H9 (cell line): ENCODE measurements around the gene LRRC8C. TPM values are rescaled to one million over a fixed set of nuclear protein-coding genes. Genes with fewer than 3 reads are reported as not detected.

Experiments
- DNase-seq: peaks from one replicate; pipeline ENCODE4 v3.0.0-alpha.2; 2017
- H2AFZ ChIP-seq: one replicate; pipeline ENCODE4 v1.6.1; 2013; ENCODE audit warnings: mild to moderate bottlenecking, low read length, control low read depth, moderate library complexity
- H2AK5ac ChIP-seq: 2 replicates; pipeline ENCODE4 v1.6.1; 2013; ENCODE audit warnings: low read length, control low read depth, mixed read lengths; ENCODE audit not compliant: insufficient read length
- H2BK120ac ChIP-seq: one replicate; pipeline ENCODE4 v1.6.1; 2013; ENCODE audit warnings: low read depth, mild to moderate bottlenecking, low read length, control low read depth, inconsistent platforms; ENCODE audit not compliant: poor library complexity, severe bottlenecking
- H2BK12ac ChIP-seq: 2 replicates; pipeline ENCODE4 v1.6.1; 2013; ENCODE audit warnings: low read length, control low read depth, mixed read lengths, low read depth; ENCODE audit not compliant: insufficient read length
- H2BK15ac ChIP-seq: 2 replicates; pipeline ENCODE4 v1.6.1; 2013; ENCODE audit warnings: low read depth, low read length, control low read depth
- H2BK20ac ChIP-seq: one replicate; pipeline ENCODE4 v1.6.1; 2013; ENCODE audit warnings: low read depth, mild to moderate bottlenecking, low read length, control low read depth, inconsistent platforms; ENCODE audit not compliant: poor library complexity, severe bottlenecking
- H2BK5ac ChIP-seq: 2 replicates; pipeline ENCODE4 v1.6.1; 2013; ENCODE audit warnings: low read length, control low read depth, mixed read lengths; ENCODE audit not compliant: insufficient read length
- H3K14ac ChIP-seq: 2 replicates; pipeline ENCODE4 v1.6.1; 2013; ENCODE audit warnings: low read length, control low read depth; ENCODE audit not compliant: insufficient read depth
- H3K18ac ChIP-seq: 2 replicates; pipeline ENCODE4 v1.6.1; 2013; ENCODE audit warnings: low read depth, mild to moderate bottlenecking, mixed read lengths, low read length, control low read depth; ENCODE audit not compliant: insufficient read length
- H3K23ac ChIP-seq: 2 replicates; pipeline ENCODE4 v1.6.1; 2013; ENCODE audit warnings: low read length, control low read depth, mixed read lengths, low read depth; ENCODE audit not compliant: insufficient read length
- H3K23me2 ChIP-seq: 2 replicates; pipeline ENCODE4 v1.6.1; 2013; ENCODE audit warnings: low read depth, mild to moderate bottlenecking, mixed read lengths, low read length, control low read depth; ENCODE audit not compliant: insufficient read length, poor library complexity, severe bottlenecking
- H3K27ac ChIP-seq: 2 replicates; pipeline ENCODE4 v1.5.1; 2013; ENCODE audit warnings: low read length, control low read depth, mixed read lengths, low read depth; ENCODE audit not compliant: insufficient read length
- H3K27me3 ChIP-seq: 2 replicates; pipeline ENCODE4 v1.6.1; 2013; ENCODE audit warnings: low read length, control low read depth, inconsistent platforms; ENCODE audit not compliant: insufficient read depth
- H3K4ac ChIP-seq: 2 replicates; pipeline ENCODE4 v1.6.1; 2013; ENCODE audit warnings: low read depth, mild to moderate bottlenecking, control low read depth, inconsistent platforms, low read length, moderate library complexity
- H3K4me1 ChIP-seq: 2 replicates; pipeline ENCODE4 v1.6.1; 2013; ENCODE audit warnings: low read length, control low read depth, inconsistent platforms; ENCODE audit not compliant: insufficient read depth
- H3K4me2 ChIP-seq: 2 replicates; pipeline ENCODE4 v1.6.1; 2013; ENCODE audit warnings: low read length, control low read depth, mixed read lengths; ENCODE audit not compliant: insufficient read length, insufficient read depth
- H3K56ac ChIP-seq: 2 replicates; pipeline ENCODE4 v1.6.1; 2013; ENCODE audit warnings: low read depth, mild to moderate bottlenecking, mixed read lengths, low read length, control low read depth; ENCODE audit not compliant: insufficient read length
- H3K79me1 ChIP-seq: 2 replicates; pipeline ENCODE4 v1.6.1; 2013; ENCODE audit warnings: low read depth, mild to moderate bottlenecking, moderate library complexity, low read length, control low read depth, inconsistent platforms; ENCODE audit not compliant: insufficient read depth, poor library complexity, severe bottlenecking
- H3K79me2 ChIP-seq: 2 replicates; pipeline ENCODE4 v1.6.1; 2013; ENCODE audit warnings: low read length, control low read depth, inconsistent platforms; ENCODE audit not compliant: insufficient read depth
- H3K9ac ChIP-seq: 2 replicates; pipeline ENCODE4 v1.6.1; 2013; ENCODE audit warnings: low read length, control low read depth, mixed read lengths; ENCODE audit not compliant: insufficient read length; ENCODE audit errors: extremely low read depth
- H3K9me3 ChIP-seq: one replicate; pipeline ENCODE4 v1.6.1; 2013; ENCODE audit warnings: low read depth, low read length, inconsistent platforms; ENCODE audit not compliant: control insufficient read depth
- H3T11ph ChIP-seq: one replicate; pipeline ENCODE4 v1.6.1; 2013; ENCODE audit warnings: mild to moderate bottlenecking, low read length, control low read depth, inconsistent platforms
- H4K20me1 ChIP-seq: one replicate; pipeline ENCODE4 v1.6.1; 2013; ENCODE audit not compliant: control insufficient read depth, insufficient read length, insufficient read depth
- H4K5ac ChIP-seq: 2 replicates; pipeline ENCODE4 v1.6.1; 2013; ENCODE audit warnings: low read depth, mild to moderate bottlenecking, mixed read lengths, low read length, control low read depth; ENCODE audit not compliant: insufficient read length
- H4K8ac ChIP-seq: replicated peaks from 2 replicates; pipeline ENCODE4 v1.6.1; 2013; ENCODE audit warnings: low read length, control low read depth, mixed read lengths, low read depth; ENCODE audit not compliant: insufficient read length
- H4K91ac ChIP-seq: 2 replicates; pipeline ENCODE4 v1.6.1; 2013; ENCODE audit warnings: low read depth, mild to moderate bottlenecking, moderate library complexity, mixed read lengths, low read length, control low read depth; ENCODE audit not compliant: insufficient read length
- H3K27ac Mint-ChIP-seq, 3 experiments: 2 replicates in 2 of 3; 3 replicates in 1 of 3; pipeline ENCODE4 v1.8.0; 2020 to 2021; ENCODE audit warnings: mixed read lengths in 3 of 3, mild to moderate bottlenecking in 1 of 3, moderate library complexity in 1 of 3
- H3K27me3 Mint-ChIP-seq: 2 replicates; pipeline ENCODE4 v1.8.0; 2021; ENCODE audit warnings: low read depth, mild to moderate bottlenecking, moderate library complexity, mixed read lengths
- H3K36me3 Mint-ChIP-seq, 3 experiments: 2 replicates in 2 of 3; 3 replicates in 1 of 3; pipeline ENCODE4 v1.8.0; 2020 to 2021; ENCODE audit warnings: low read depth in 3 of 3, mixed read lengths in 3 of 3; ENCODE audit not compliant: insufficient read depth in 1 of 3
- H3K4me1 Mint-ChIP-seq, 2 experiments: 2 replicates each; pipeline ENCODE4 v1.8.0; 2020; ENCODE audit warnings: mixed read lengths in 2 of 2
- H3K4me3 Mint-ChIP-seq, 2 experiments: 2 replicates in 1 of 2; 3 replicates in 1 of 2; pipeline ENCODE4 v1.8.0; 2020 to 2021; ENCODE audit warnings: mild to moderate bottlenecking in 2 of 2, mixed read lengths in 2 of 2, moderate library complexity in 1 of 2
- H3K9me3 Mint-ChIP-seq, 2 experiments: 2 replicates in 1 of 2; 3 replicates in 1 of 2; pipeline ENCODE4 v1.8.0; 2020; ENCODE audit warnings: mild to moderate bottlenecking in 2 of 2, mixed read lengths in 2 of 2, moderate library complexity in 1 of 2
- WGBS: extraction: QIAGEN DNeasy Blood & Tissue Kit; methylation state at CpG from one replicate; pipeline ENCODE4 v1.1.7; 2013; ENCODE audit warnings: missing lambda C conversion rate, low lambda C conversion rate, mixed read lengths; ENCODE audit not compliant: insufficient read length; ENCODE audit errors: extremely low coverage; 5-methylcytosine and 5-hydroxymethylcytosine counted together
- total RNA-seq: library from RNA; stranded (reverse); gene quantifications from 2 replicates; pipeline ENCODE4 v1.2.1, GENCODE V29; 2021
- TF ChIP-seq, protein P1 (sequence below): fragments of 200-600 bp; sonication (generic); conservative IDR thresholded peaks from 3 replicates; pipeline ENCODE4 v1.8.0; 2021; ENCODE audit warnings: antibody characterized with exemption, mild to moderate bottlenecking

The LRRC8C gene
- total RNA-seq, 1 experiment from 2014 or later, result 1.9 TPM

GRCh38 chr1:89735479-89735878 lies 102.6 kb downstream of the LRRC8C start:
- no peaks in the 10 kb centered on the region for H3K9me3 Mint-ChIP-seq
- H3K4me2 ChIP-seq, result no peak overlapping the region
- no peak overlapping the region for H2AFZ ChIP-seq
- no peak for DNase-seq
- no peak overlapping the region for H3K18ac ChIP-seq
- H3K4me1 ChIP-seq, result no peaks in the 10 kb centered on the region
- H3K79me2 ChIP-seq, result no peaks in the 10 kb centered on the region
- no peak overlapping the region for H4K5ac ChIP-seq
- no peak overlapping the region for H4K91ac ChIP-seq
- no peak overlapping the region for H2BK12ac ChIP-seq
- H2BK5ac ChIP-seq, result no peak overlapping the region
- no peak overlapping the region for H3K56ac ChIP-seq
- no peak overlapping the region for H3K23ac ChIP-seq
- no peaks in the 10 kb centered on the region for H3K27me3 ChIP-seq
- no peak overlapping the region for H2BK20ac ChIP-seq
- H3K27me3 Mint-ChIP-seq, result no peaks in the 10 kb centered on the region
- H3K4me3 Mint-ChIP-seq, result no peak overlapping the region
- no peaks in the 10 kb centered on the region for H3K79me1 ChIP-seq
- no peak overlapping the region for H3T11ph ChIP-seq
- H2BK15ac ChIP-seq, result no peak overlapping the region
- no peak overlapping the region for H2AK5ac ChIP-seq
- H3K4ac ChIP-seq, result no peak overlapping the region
- H4K20me1 ChIP-seq, result no peaks in the 10 kb centered on the region
- peaks cover 3 to 11% of the 10 kb centered on the region in 2 experiments; a peak in 3 of 4 replicates for H3K4me1 Mint-ChIP-seq
- no peaks in the 10 kb centered on the region for H3K36me3 Mint-ChIP-seq
- H3K27ac Mint-ChIP-seq, result no peak overlapping the region
- no CpG with 5 or more reads among the region's 1 CpG for WGBS
- H3K9me3 ChIP-seq, result no peaks in the 10 kb centered on the region
- H2BK120ac ChIP-seq, result no peak overlapping the region
- no peak overlapping the region for H3K14ac ChIP-seq
- H3K27ac ChIP-seq, result no peak overlapping the region
- no peak overlapping the region for H4K8ac ChIP-seq
- TF ChIP-seq, protein P1, sequence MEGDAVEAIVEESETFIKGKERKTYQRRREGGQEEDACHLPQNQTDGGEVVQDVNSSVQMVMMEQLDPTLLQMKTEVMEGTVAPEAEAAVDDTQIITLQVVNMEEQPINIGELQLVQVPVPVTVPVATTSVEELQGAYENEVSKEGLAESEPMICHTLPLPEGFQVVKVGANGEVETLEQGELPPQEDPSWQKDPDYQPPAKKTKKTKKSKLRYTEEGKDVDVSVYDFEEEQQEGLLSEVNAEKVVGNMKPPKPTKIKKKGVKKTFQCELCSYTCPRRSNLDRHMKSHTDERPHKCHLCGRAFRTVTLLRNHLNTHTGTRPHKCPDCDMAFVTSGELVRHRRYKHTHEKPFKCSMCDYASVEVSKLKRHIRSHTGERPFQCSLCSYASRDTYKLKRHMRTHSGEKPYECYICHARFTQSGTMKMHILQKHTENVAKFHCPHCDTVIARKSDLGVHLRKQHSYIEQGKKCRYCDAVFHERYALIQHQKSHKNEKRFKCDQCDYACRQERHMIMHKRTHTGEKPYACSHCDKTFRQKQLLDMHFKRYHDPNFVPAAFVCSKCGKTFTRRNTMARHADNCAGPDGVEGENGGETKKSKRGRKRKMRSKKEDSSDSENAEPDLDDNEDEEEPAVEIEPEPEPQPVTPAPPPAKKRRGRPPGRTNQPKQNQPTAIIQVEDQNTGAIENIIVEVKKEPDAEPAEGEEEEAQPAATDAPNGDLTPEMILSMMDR, result no peak
- H3K9ac ChIP-seq, result no peak overlapping the region
- no peaks in the 10 kb centered on the region for H3K23me2 ChIP-seq
